Psoas muscle (tissue), 8 donors: Measurements from ENCODE around the gene NUTF2. TPM values are rescaled to one million over a fixed set of nuclear protein-coding genes. Genes with fewer than 3 reads are reported as not detected.
A peak's percentile ranks its signal among the peaks of the same experiment; 100 is the strongest.

Source experiments
- ATAC-seq, 4 donors: fragments of 200-7000 bp; cut with Tn5 transposase; one replicate each; pipeline ENCODE4 v1.9.1; 2020; ENCODE audit warnings: moderate library complexity in 3 of 4, mild to moderate bottlenecking in 2 of 4
- DNase-seq, 2 donors: peaks; one replicate each; pipeline ENCODE4 v3.0.0-alpha.2; 2020
- H3K27ac ChIP-seq: fragments of 200-600 bp; one replicate; pipeline ENCODE4 v1.8.0; 2022
- H3K27me3 ChIP-seq, 3 donors: fragments of 200-600 bp in 1 of 3; one replicate each; pipeline versions ENCODE4 v1.6.1 to v1.8.0; 2013 to 2022; ENCODE audit warnings: low read length in 2 of 3, mild to moderate bottlenecking in 2 of 3, moderate library complexity in 1 of 3; ENCODE audit not compliant: insufficient read depth in 3 of 3
- H3K36me3 ChIP-seq, 2 donors: fragments of 200-600 bp in 1 of 2; one replicate each; pipeline versions ENCODE4 v1.6.1 to v1.8.0; 2013 to 2022; ENCODE audit warnings: low read depth in 1 of 2, mild to moderate bottlenecking in 1 of 2, moderate library complexity in 1 of 2; ENCODE audit not compliant: insufficient read depth in 1 of 2
- H3K4me1 ChIP-seq: fragments of 200-600 bp; one replicate; pipeline ENCODE4 v1.8.0; 2022
- H3K4me3 ChIP-seq: fragments of 200-600 bp; one replicate; pipeline ENCODE4 v1.8.0; 2022; ENCODE audit warnings: mild to moderate bottlenecking
- H3K9me3 ChIP-seq: fragments of 200-600 bp; one replicate; pipeline ENCODE4 v1.8.0; 2022
- CTCF ChIP-seq: fragments of 200-600 bp; IDR thresholded peaks from one replicate; pipeline ENCODE4 v1.8.0; 2022; ENCODE audit warnings: antibody characterized with exemption
- WGBS, 3 donors: extraction: QIAGEN DNeasy Blood & Tissue Kit; methylation state at CpG; one replicate each; pipeline versions ENCODE4 v1.1.6 to v1.1.7; 2013; 5-methylcytosine and 5-hydroxymethylcytosine counted together
- intact Hi-C, 2 donors: fragments of 100-400 bp; cut with DNase I; formaldehyde crosslinking; loops; one replicate each; pipeline versions ENCODE4 v1.11.0 to v1.14.2; 2022
- polyA plus RNA-seq, 3 donors: library from polyadenylated mRNA; stranded (reverse); fragments of 200-250 nt; gene quantifications; one replicate each; pipeline ENCODE4 v1.2.3, GENCODE V29; 2013
- total RNA-seq, 4 donors: library from RNA; stranded (reverse); fragmentation: NEBNext Ultra II Directional in 2 of 4; extraction: Animal tissue kit (Norgen Biotek cat#: 25700) in 2 of 4; gene quantifications; one replicate each; pipeline versions ENCODE4 v1.2.1 to v1.2.4, GENCODE V29; 2021 to 2023
- donor health status: healthy with polysubstance abuse.
- donor health status: DM: no; HTN: no; CAD: no; lungs with moderate emphysema.
- donor health status: Bipolar disorder and iron deficiency.
- donor health status: healthy.
- donor health status: DM: yes; HTN: yes; CAD: no.
- donor health status: DM: no; HTN: no; CAD: no.
- donor health status: DM: no; HTN: no; CAD: no.
- donor health status: DM: yes; HTN: yes; CAD: no.

The NUTF2 gene
- total and polyA plus RNA-seq, 7 donors, result 77.4 to 170 (median 104) TPM

- no peak for DNase-seq
- no peak for TF ChIP-seq CTCF
- intact Hi-C loops, result loop anchor here in 1 of 2 donors (10.0 kb wide), 1 partner anchor 349 kb away; the partner anchor contains the start of gene ESRP2
Observed at GRCh38 chr16:67885976-67886375, 39.2 kb downstream of the NUTF2 start.

GRCh38 chr16:67886387-67886786 is 39.7 kb downstream of the NUTF2 start:
- DNase-seq (no peak), ATAC-seq (no peak)
- no peaks in the 10 kb centered on the region for H3K9me3 ChIP-seq
- H3K4me1 ChIP-seq, result peaks cover 40% of the 10 kb centered on the region
- intact Hi-C loops, result loop anchor here in 1 of 2 donors (10.0 kb wide), 1 partner anchor 348 kb away; the partner anchor contains the start of gene ESRP2
- TF ChIP-seq CTCF, result no peak
- peaks cover 0 to 44% of the 10 kb centered on the region in 2 donors for H3K36me3 ChIP-seq
- no peak overlapping the region for H3K27ac ChIP-seq
- 88 to 96% (median 95%) methylated on average over 5 of the region's 5 CpGs for WGBS, 3 donors
- H3K4me3 ChIP-seq, result no peak overlapping the region
- no peaks in the 10 kb centered on the region for H3K27me3 ChIP-seq

More at GRCh38 chr16:67885976-67886375, 39.2 kb downstream of the NUTF2 start:
- Histone ChIP-seq H3K36me3 (peaks cover 0 to 49% of the 10 kb centered on the region in 2 donors), H3K4me3 (no peak overlapping the region), H3K27ac (no peak overlapping the region), H3K27me3 (no peaks in the 10 kb centered on the region), H3K4me1 (peaks cover 44% of the 10 kb centered on the region), H3K9me3 (no peaks in the 10 kb centered on the region)
- WGBS, 3 donors, result 89 to 95% (median 92%) methylated on average over 19 of the region's 19 CpGs
- ATAC-seq, result no peak

DNA sequence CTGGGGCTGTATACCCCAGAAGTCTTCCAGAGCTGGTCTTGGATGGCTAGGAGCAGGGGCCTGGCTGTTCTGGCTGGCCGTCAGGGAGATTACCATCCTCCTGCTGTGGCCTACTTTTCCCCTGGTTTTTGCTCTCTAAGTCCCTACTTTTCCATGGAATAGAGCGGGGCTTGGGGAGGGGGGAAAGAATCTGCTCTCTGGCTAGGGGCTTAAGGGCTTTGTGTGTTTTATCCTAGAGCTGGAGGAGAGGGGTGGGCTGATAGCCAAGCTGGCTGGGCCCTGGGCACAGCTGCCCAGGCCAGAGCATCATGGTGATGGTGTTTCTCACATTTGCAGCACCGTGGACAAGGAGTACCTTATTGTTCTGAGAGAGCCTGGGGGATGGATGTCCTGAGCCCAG is 41.6 kb downstream of the NUTF2 start:
- intact Hi-C loops, result loop anchor here in 1 of 2 donors (10.0 kb wide), 1 partner anchor 346 kb away; the partner anchor contains the start of gene ESRP2

GRCh38 chr16:67892375-67892774 is 45.6 kb downstream of the NUTF2 start:
- DNase-seq, result no peak
- no peak for ATAC-seq
- H3K4me3 ChIP-seq, result peak overlapping the region; percentile 99
- WGBS, 3 donors, result 47 to 63% (median 52%) methylated on average over 5 of the region's 5 CpGs
- H3K27ac ChIP-seq, result peak overlapping the region; percentile 97
- peaks cover 0 to 1% (median 0%) of the 10 kb centered on the region in 3 donors for H3K27me3 ChIP-seq
- intact Hi-C loops, result no loop called here
- peaks cover 44% of the 10 kb centered on the region for H3K4me1 ChIP-seq
- no peaks in the 10 kb centered on the region for H3K9me3 ChIP-seq
- H3K36me3 ChIP-seq, result no peaks in the 10 kb centered on the region
- no peak for TF ChIP-seq CTCF

More for the DNA sequence above, 41.6 kb downstream of the NUTF2 start:
- no peaks in the 10 kb centered on the region for H3K9me3 ChIP-seq
- no peak for TF ChIP-seq CTCF
- H3K4me1 ChIP-seq, result peaks cover 32% of the 10 kb centered on the region
- H3K4me3 ChIP-seq, result no peak overlapping the region
- no peak for DNase-seq
- WGBS, 3 donors, result 47 to 72% (median 51%) methylated on average over 3 of the region's 3 CpGs
- H3K27ac ChIP-seq, result no peak overlapping the region
- peaks cover 0 to 31% of the 10 kb centered on the region in 2 donors for H3K36me3 ChIP-seq
- no peak for ATAC-seq
- no peaks in the 10 kb centered on the region for H3K27me3 ChIP-seq
